ENCODE results near the gene TMEM60.

- TF ChIP-seq NFIC (IDR thresholded peaks at IDR 0.05; ENCODE audit: low read depth, low read length): no peak
- no peak for TF ChIP-seq SREBF1 (IDR thresholded peaks at IDR 0.05; ENCODE audit: low read length)
- no peak for TF ChIP-seq ATF3 (IDR thresholded peaks at IDR 0.05; ENCODE audit: borderline replicate concordance, extremely low read depth, low read depth, low read length)
- no peak for TF ChIP-seq PML (IDR thresholded peaks at IDR 0.05; ENCODE audit: low read length)
- TF ChIP-seq CEBPB (IDR thresholded peaks at IDR 0.05; ENCODE audit: borderline replicate concordance in 1 of 2, low read depth in 2 of 2, low read length in 2 of 2): no peak
- no peak for TF ChIP-seq MAX (IDR thresholded peaks at IDR 0.05; ENCODE audit: low read depth, low read length)
Observed at GRCh38 chr7:77819021-77819420, 20.8 kb upstream of the TMEM60 start.
